Measurements from ENCODE around the gene CHRM3. TPM values are rescaled to one million over a fixed set of nuclear protein-coding genes. Genes with fewer than 3 reads are reported as not detected.

Gene CHRM3
- total RNA-seq, 1 experiment from 2014 or later = 4.2 TPM

DNA sequence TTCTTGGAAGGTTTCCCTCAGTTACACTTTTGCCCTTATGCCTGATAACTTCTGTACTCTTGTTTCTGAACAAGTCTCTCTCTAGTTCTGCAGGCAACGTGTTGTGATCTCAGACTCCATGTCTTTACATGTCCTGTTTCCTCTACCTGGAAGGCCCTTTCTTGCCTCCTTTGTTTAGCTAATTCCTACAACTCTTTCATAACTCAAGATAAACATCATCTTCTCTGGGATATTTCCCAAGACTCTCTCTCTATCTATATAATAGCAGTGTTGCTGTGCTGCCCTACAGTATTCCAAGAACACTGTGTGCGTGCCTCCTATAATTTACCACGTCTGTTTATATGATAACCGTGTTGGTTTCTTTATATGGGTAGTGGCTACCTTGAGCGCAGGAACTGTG is 47.8 kb downstream of the CHRM3 start:
- no peak overlapping the region for H4K8ac ChIP-seq (replicated peaks; ENCODE audit: insufficient read length, low read depth, low read length)
- H2BK5ac ChIP-seq (ENCODE audit: insufficient read length, low read length) = no peak overlapping the region
- Mint-ChIP-seq H3K9me3 (no peaks in the 10 kb centered on the region; a peak in 1 of 5 replicates), H3K4me3 (no peak overlapping the region), H3K4me1 (no peaks in the 10 kb centered on the region), H3K27ac (no peak overlapping the region; a peak in 1 of 7 replicates), H3K36me3 (ENCODE audit: insufficient read depth in 1 of 3, low read depth in 3 of 3) (no peaks in the 10 kb centered on the region), H3K27me3 (ENCODE audit: low read depth) (no peaks in the 10 kb centered on the region)
- H2BK120ac ChIP-seq (ENCODE audit: low read depth, low read length, poor library complexity, severe bottlenecking) = no peak overlapping the region
- H4K20me1 ChIP-seq (ENCODE audit: control insufficient read depth, insufficient read depth, insufficient read length) = no peaks in the 10 kb centered on the region
- H3K23me2 ChIP-seq (ENCODE audit: insufficient read length, low read depth, low read length, poor library complexity, severe bottlenecking) = no peaks in the 10 kb centered on the region
- H3K4ac ChIP-seq (ENCODE audit: low read depth, low read length) = no peak overlapping the region
- H3K27me3 ChIP-seq (ENCODE audit: insufficient read depth, low read length) = no peaks in the 10 kb centered on the region
- H3K27ac ChIP-seq (ENCODE audit: insufficient read length, low read depth, low read length) = no peak overlapping the region
- H2BK12ac ChIP-seq (ENCODE audit: insufficient read length, low read depth, low read length) = no peak overlapping the region
- H3K9me3 ChIP-seq (ENCODE audit: control insufficient read depth, low read depth, low read length) = no peaks in the 10 kb centered on the region
- H3K56ac ChIP-seq (ENCODE audit: insufficient read length, low read depth, low read length) = no peak overlapping the region
- TF ChIP-seq, protein P1, sequence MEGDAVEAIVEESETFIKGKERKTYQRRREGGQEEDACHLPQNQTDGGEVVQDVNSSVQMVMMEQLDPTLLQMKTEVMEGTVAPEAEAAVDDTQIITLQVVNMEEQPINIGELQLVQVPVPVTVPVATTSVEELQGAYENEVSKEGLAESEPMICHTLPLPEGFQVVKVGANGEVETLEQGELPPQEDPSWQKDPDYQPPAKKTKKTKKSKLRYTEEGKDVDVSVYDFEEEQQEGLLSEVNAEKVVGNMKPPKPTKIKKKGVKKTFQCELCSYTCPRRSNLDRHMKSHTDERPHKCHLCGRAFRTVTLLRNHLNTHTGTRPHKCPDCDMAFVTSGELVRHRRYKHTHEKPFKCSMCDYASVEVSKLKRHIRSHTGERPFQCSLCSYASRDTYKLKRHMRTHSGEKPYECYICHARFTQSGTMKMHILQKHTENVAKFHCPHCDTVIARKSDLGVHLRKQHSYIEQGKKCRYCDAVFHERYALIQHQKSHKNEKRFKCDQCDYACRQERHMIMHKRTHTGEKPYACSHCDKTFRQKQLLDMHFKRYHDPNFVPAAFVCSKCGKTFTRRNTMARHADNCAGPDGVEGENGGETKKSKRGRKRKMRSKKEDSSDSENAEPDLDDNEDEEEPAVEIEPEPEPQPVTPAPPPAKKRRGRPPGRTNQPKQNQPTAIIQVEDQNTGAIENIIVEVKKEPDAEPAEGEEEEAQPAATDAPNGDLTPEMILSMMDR (conservative IDR thresholded peaks at IDR 0.05) = no peak
- H3T11ph ChIP-seq (ENCODE audit: low read length) = no peak overlapping the region
- H4K5ac ChIP-seq (ENCODE audit: insufficient read length, low read depth, low read length) = no peak overlapping the region
- no peak overlapping the region for H3K14ac ChIP-seq (ENCODE audit: insufficient read depth, low read length)
- H2BK20ac ChIP-seq (ENCODE audit: low read depth, low read length, poor library complexity, severe bottlenecking) = no peak overlapping the region
- no peak overlapping the region for H3K18ac ChIP-seq (ENCODE audit: insufficient read length, low read depth, low read length)
- no peaks in the 10 kb centered on the region for H3K79me1 ChIP-seq (ENCODE audit: insufficient read depth, low read depth, low read length, poor library complexity, severe bottlenecking)
- DNase-seq = no peak
- H3K4me1 ChIP-seq (ENCODE audit: insufficient read depth, low read length) = no peaks in the 10 kb centered on the region
- H3K79me2 ChIP-seq (ENCODE audit: insufficient read depth, low read length) = no peaks in the 10 kb centered on the region
- no peak overlapping the region for H3K4me2 ChIP-seq (ENCODE audit: insufficient read depth, insufficient read length, low read length)
- H2BK15ac ChIP-seq (ENCODE audit: low read depth, low read length) = no peak overlapping the region
- H4K91ac ChIP-seq (ENCODE audit: insufficient read length, low read depth, low read length) = no peak overlapping the region
- WGBS (ENCODE audit: extremely low coverage, insufficient read length, low lambda C conversion rate) = no CpG with 5 or more reads among the region's 5 CpGs
- H3K9ac ChIP-seq (ENCODE audit: extremely low read depth, insufficient read length, low read length) = no peak overlapping the region
- no peak overlapping the region for H2AFZ ChIP-seq (ENCODE audit: low read length)
- no peak overlapping the region for H2AK5ac ChIP-seq (ENCODE audit: insufficient read length, low read length)
- H3K23ac ChIP-seq (ENCODE audit: insufficient read length, low read depth, low read length) = no peak overlapping the region

Data from H9 (cell line).